H9 (cell line): ENCODE results near the gene HS3ST1. TPM values are rescaled to one million over a fixed set of nuclear protein-coding genes. Genes with fewer than 3 reads are reported as not detected.

Experiments
- DNase-seq: peaks from one replicate; pipeline ENCODE4 v3.0.0-alpha.2; 2017
- H2AFZ ChIP-seq: one replicate; pipeline ENCODE4 v1.6.1; 2013; ENCODE audit warnings: mild to moderate bottlenecking, low read length, control low read depth, moderate library complexity
- H2AK5ac ChIP-seq: 2 replicates; pipeline ENCODE4 v1.6.1; 2013; ENCODE audit warnings: low read length, control low read depth, mixed read lengths; ENCODE audit not compliant: insufficient read length
- H2BK120ac ChIP-seq: one replicate; pipeline ENCODE4 v1.6.1; 2013; ENCODE audit warnings: low read depth, mild to moderate bottlenecking, low read length, control low read depth, inconsistent platforms; ENCODE audit not compliant: poor library complexity, severe bottlenecking
- H2BK12ac ChIP-seq: 2 replicates; pipeline ENCODE4 v1.6.1; 2013; ENCODE audit warnings: low read length, control low read depth, mixed read lengths, low read depth; ENCODE audit not compliant: insufficient read length
- H2BK15ac ChIP-seq: 2 replicates; pipeline ENCODE4 v1.6.1; 2013; ENCODE audit warnings: low read depth, low read length, control low read depth
- H2BK20ac ChIP-seq: one replicate; pipeline ENCODE4 v1.6.1; 2013; ENCODE audit warnings: low read depth, mild to moderate bottlenecking, low read length, control low read depth, inconsistent platforms; ENCODE audit not compliant: poor library complexity, severe bottlenecking
- H2BK5ac ChIP-seq: 2 replicates; pipeline ENCODE4 v1.6.1; 2013; ENCODE audit warnings: low read length, control low read depth, mixed read lengths; ENCODE audit not compliant: insufficient read length
- H3K14ac ChIP-seq: 2 replicates; pipeline ENCODE4 v1.6.1; 2013; ENCODE audit warnings: low read length, control low read depth; ENCODE audit not compliant: insufficient read depth
- H3K18ac ChIP-seq: 2 replicates; pipeline ENCODE4 v1.6.1; 2013; ENCODE audit warnings: low read depth, mild to moderate bottlenecking, mixed read lengths, low read length, control low read depth; ENCODE audit not compliant: insufficient read length
- H3K23ac ChIP-seq: 2 replicates; pipeline ENCODE4 v1.6.1; 2013; ENCODE audit warnings: low read length, control low read depth, mixed read lengths, low read depth; ENCODE audit not compliant: insufficient read length
- H3K23me2 ChIP-seq: 2 replicates; pipeline ENCODE4 v1.6.1; 2013; ENCODE audit warnings: low read depth, mild to moderate bottlenecking, mixed read lengths, low read length, control low read depth; ENCODE audit not compliant: insufficient read length, poor library complexity, severe bottlenecking
- H3K27ac ChIP-seq: 2 replicates; pipeline ENCODE4 v1.5.1; 2013; ENCODE audit warnings: low read length, control low read depth, mixed read lengths, low read depth; ENCODE audit not compliant: insufficient read length
- H3K27me3 ChIP-seq: 2 replicates; pipeline ENCODE4 v1.6.1; 2013; ENCODE audit warnings: low read length, control low read depth, inconsistent platforms; ENCODE audit not compliant: insufficient read depth
- H3K4ac ChIP-seq: 2 replicates; pipeline ENCODE4 v1.6.1; 2013; ENCODE audit warnings: low read depth, mild to moderate bottlenecking, control low read depth, inconsistent platforms, low read length, moderate library complexity
- H3K4me1 ChIP-seq: 2 replicates; pipeline ENCODE4 v1.6.1; 2013; ENCODE audit warnings: low read length, control low read depth, inconsistent platforms; ENCODE audit not compliant: insufficient read depth
- H3K4me2 ChIP-seq: 2 replicates; pipeline ENCODE4 v1.6.1; 2013; ENCODE audit warnings: low read length, control low read depth, mixed read lengths; ENCODE audit not compliant: insufficient read length, insufficient read depth
- H3K56ac ChIP-seq: 2 replicates; pipeline ENCODE4 v1.6.1; 2013; ENCODE audit warnings: low read depth, mild to moderate bottlenecking, mixed read lengths, low read length, control low read depth; ENCODE audit not compliant: insufficient read length
- H3K79me1 ChIP-seq: 2 replicates; pipeline ENCODE4 v1.6.1; 2013; ENCODE audit warnings: low read depth, mild to moderate bottlenecking, moderate library complexity, low read length, control low read depth, inconsistent platforms; ENCODE audit not compliant: insufficient read depth, poor library complexity, severe bottlenecking
- H3K79me2 ChIP-seq: 2 replicates; pipeline ENCODE4 v1.6.1; 2013; ENCODE audit warnings: low read length, control low read depth, inconsistent platforms; ENCODE audit not compliant: insufficient read depth
- H3K9ac ChIP-seq: 2 replicates; pipeline ENCODE4 v1.6.1; 2013; ENCODE audit warnings: low read length, control low read depth, mixed read lengths; ENCODE audit not compliant: insufficient read length; ENCODE audit errors: extremely low read depth
- H3K9me3 ChIP-seq: one replicate; pipeline ENCODE4 v1.6.1; 2013; ENCODE audit warnings: low read depth, low read length, inconsistent platforms; ENCODE audit not compliant: control insufficient read depth
- H3T11ph ChIP-seq: one replicate; pipeline ENCODE4 v1.6.1; 2013; ENCODE audit warnings: mild to moderate bottlenecking, low read length, control low read depth, inconsistent platforms
- H4K20me1 ChIP-seq: one replicate; pipeline ENCODE4 v1.6.1; 2013; ENCODE audit not compliant: control insufficient read depth, insufficient read length, insufficient read depth
- H4K5ac ChIP-seq: 2 replicates; pipeline ENCODE4 v1.6.1; 2013; ENCODE audit warnings: low read depth, mild to moderate bottlenecking, mixed read lengths, low read length, control low read depth; ENCODE audit not compliant: insufficient read length
- H4K8ac ChIP-seq: replicated peaks from 2 replicates; pipeline ENCODE4 v1.6.1; 2013; ENCODE audit warnings: low read length, control low read depth, mixed read lengths, low read depth; ENCODE audit not compliant: insufficient read length
- H4K91ac ChIP-seq: 2 replicates; pipeline ENCODE4 v1.6.1; 2013; ENCODE audit warnings: low read depth, mild to moderate bottlenecking, moderate library complexity, mixed read lengths, low read length, control low read depth; ENCODE audit not compliant: insufficient read length
- H3K27ac Mint-ChIP-seq, 3 experiments: 2 replicates in 2 of 3; 3 replicates in 1 of 3; pipeline ENCODE4 v1.8.0; 2020 to 2021; ENCODE audit warnings: mixed read lengths in 3 of 3, mild to moderate bottlenecking in 1 of 3, moderate library complexity in 1 of 3
- H3K27me3 Mint-ChIP-seq: 2 replicates; pipeline ENCODE4 v1.8.0; 2021; ENCODE audit warnings: low read depth, mild to moderate bottlenecking, moderate library complexity, mixed read lengths
- H3K36me3 Mint-ChIP-seq, 3 experiments: 2 replicates in 2 of 3; 3 replicates in 1 of 3; pipeline ENCODE4 v1.8.0; 2020 to 2021; ENCODE audit warnings: low read depth in 3 of 3, mixed read lengths in 3 of 3; ENCODE audit not compliant: insufficient read depth in 1 of 3
- H3K4me1 Mint-ChIP-seq, 2 experiments: 2 replicates each; pipeline ENCODE4 v1.8.0; 2020; ENCODE audit warnings: mixed read lengths in 2 of 2
- H3K4me3 Mint-ChIP-seq, 2 experiments: 2 replicates in 1 of 2; 3 replicates in 1 of 2; pipeline ENCODE4 v1.8.0; 2020 to 2021; ENCODE audit warnings: mild to moderate bottlenecking in 2 of 2, mixed read lengths in 2 of 2, moderate library complexity in 1 of 2
- H3K9me3 Mint-ChIP-seq, 2 experiments: 2 replicates in 1 of 2; 3 replicates in 1 of 2; pipeline ENCODE4 v1.8.0; 2020; ENCODE audit warnings: mild to moderate bottlenecking in 2 of 2, mixed read lengths in 2 of 2, moderate library complexity in 1 of 2
- CTCF ChIP-seq: fragments of 200-600 bp; sonication (generic); conservative IDR thresholded peaks from 3 replicates; pipeline ENCODE4 v1.8.0; 2021; ENCODE audit warnings: antibody characterized with exemption, mild to moderate bottlenecking
- WGBS: extraction: QIAGEN DNeasy Blood & Tissue Kit; methylation state at CpG from one replicate; pipeline ENCODE4 v1.1.7; 2013; ENCODE audit warnings: missing lambda C conversion rate, low lambda C conversion rate, mixed read lengths; ENCODE audit not compliant: insufficient read length; ENCODE audit errors: extremely low coverage; 5-methylcytosine and 5-hydroxymethylcytosine counted together
- total RNA-seq: library from RNA; stranded (reverse); gene quantifications from 2 replicates; pipeline ENCODE4 v1.2.1, GENCODE V29; 2021

Gene HS3ST1
- total RNA-seq, 1 experiment from 2014 or later: 0.04 TPM

- H2AFZ ChIP-seq: no peak overlapping the region
- no peaks in the 10 kb centered on the region for H4K20me1 ChIP-seq
- no peak overlapping the region for H2BK20ac ChIP-seq
- H3K4me2 ChIP-seq: no peak overlapping the region
- H4K5ac ChIP-seq: no peak overlapping the region
- H3K4ac ChIP-seq: no peak overlapping the region
- H3K9me3 ChIP-seq: no peaks in the 10 kb centered on the region
- Mint-ChIP-seq H3K36me3 (no peaks in the 10 kb centered on the region), H3K4me3 (no peak overlapping the region), H3K27me3 (no peaks in the 10 kb centered on the region), H3K4me1 (peaks cover 6 to 7% of the 10 kb centered on the region in 2 experiments), H3K9me3 (no peaks in the 10 kb centered on the region), H3K27ac (no peak overlapping the region)
- no peak overlapping the region for H2BK12ac ChIP-seq
- H4K8ac ChIP-seq: no peak overlapping the region
- no peak overlapping the region for H3K27ac ChIP-seq
- H2AK5ac ChIP-seq: no peak overlapping the region
- no peak overlapping the region for H4K91ac ChIP-seq
- no peak overlapping the region for H3K18ac ChIP-seq
- no peak overlapping the region for H3T11ph ChIP-seq
- H3K27me3 ChIP-seq: no peaks in the 10 kb centered on the region
- H2BK15ac ChIP-seq: no peak overlapping the region
- no peaks in the 10 kb centered on the region for H3K23me2 ChIP-seq
- TF ChIP-seq CTCF: no peak
- no peak overlapping the region for H3K56ac ChIP-seq
- WGBS: no CpG with 5 or more reads among the region's 3 CpGs
- H3K14ac ChIP-seq: no peak overlapping the region
- no peaks in the 10 kb centered on the region; the same call in 1 of the 2 replicates for H3K4me1 ChIP-seq
- no peak overlapping the region for H2BK5ac ChIP-seq
- no peak overlapping the region for H2BK120ac ChIP-seq
- no peaks in the 10 kb centered on the region for H3K79me2 ChIP-seq
- no peak for DNase-seq
- no peaks in the 10 kb centered on the region for H3K79me1 ChIP-seq
- no peak overlapping the region for H3K23ac ChIP-seq
- no peak overlapping the region for H3K9ac ChIP-seq
These were observed 10.0 kb upstream of the HS3ST1 start for GRCh38 chr4:11438647-11439046.
